HG02759 (cell line): ENCODE measurements around the gene C2orf66.

Experiments used
- ATAC-seq: cut with Tn5 transposase; IDR thresholded peaks from one replicate; pipeline ENCODE4 v1.9.1; 2021; ENCODE audit warnings: mild to moderate bottlenecking, moderate library complexity; ENCODE audit not compliant: unreplicated experiment

C2orf66 gene

DNA sequence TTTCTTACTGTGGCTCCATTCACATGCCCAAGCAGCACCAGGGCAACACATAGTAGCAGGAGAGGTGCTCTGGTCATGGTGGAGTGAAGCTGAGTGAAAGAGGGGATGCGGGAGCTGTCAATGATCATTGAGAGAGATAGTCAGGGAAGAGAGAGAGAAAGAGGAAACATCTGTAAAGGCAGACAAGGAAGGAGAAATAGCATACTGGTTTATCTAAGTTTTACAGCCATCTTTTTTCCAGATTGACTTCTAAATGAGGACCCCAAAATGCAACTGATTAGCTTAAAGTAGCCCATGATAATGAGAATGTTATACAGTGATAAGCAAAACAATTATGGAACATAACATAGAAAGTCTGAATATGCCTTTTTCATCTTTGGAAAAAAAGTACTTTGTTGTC is at the start of gene C2orf66:
TSS of gene C2orf66 (minus strand) at position 96 of the 400 bp plus-strand sequence. CDS start at position 77, 19 bp downstream.
- ATAC-seq: no peak

GRCh38 chr2:196854629-196855028 is 45.5 kb upstream of the C2orf66 start:
- no peak for ATAC-seq

DNA sequence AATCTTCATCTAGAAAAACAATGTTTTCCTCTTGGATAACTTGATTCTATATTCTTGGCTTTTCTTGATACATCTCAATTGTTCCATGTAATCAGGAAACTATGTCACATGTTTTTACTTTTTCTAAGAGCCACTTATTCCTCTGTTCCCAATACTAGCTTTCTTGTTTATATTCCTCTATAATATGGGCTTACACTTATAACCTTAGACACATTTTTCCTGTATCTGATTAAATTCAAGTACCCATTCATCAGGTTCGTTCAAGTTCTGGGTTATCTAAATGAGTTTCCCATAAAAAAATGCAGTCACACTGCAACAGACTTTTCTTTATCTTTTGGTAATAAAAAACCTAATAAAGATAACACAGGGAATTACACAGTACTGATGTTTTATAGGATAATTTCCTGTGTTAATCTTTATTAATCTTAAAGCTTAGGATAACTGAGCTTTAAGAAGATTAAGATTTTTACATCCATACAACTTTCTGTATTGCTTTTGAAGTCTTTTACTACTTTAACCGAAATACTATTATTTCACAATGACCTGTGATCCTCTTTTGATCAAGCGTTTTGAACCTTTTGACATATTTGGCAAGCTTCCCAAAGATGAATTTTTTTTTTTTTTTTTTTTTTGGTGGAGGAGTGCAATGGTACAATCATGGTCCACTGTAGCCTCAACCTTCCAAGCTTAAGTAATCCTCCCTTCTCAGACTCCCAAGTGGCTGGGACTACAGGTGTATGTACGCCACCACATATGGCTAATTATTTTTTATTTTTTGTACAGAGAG is 44.3 kb upstream of the C2orf66 start:
- no peak for ATAC-seq

DNA sequence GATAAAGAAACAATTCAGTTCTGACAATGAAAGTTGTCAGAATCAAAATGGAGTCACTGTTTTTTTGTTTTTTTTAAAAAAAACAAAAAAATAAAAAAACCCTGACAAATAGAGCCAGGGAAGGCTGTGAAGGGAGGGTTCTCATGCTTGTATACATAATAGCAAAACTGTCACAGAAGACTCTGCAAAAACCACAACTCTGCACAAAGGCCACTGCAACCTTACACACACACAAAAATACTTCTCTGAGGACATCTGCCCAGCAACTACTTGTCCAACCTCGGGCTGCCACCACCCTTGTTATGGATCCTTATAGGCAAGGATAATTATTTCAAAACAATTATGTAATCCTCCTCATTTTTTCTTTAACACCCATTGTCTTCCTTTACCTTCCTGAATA is 41.9 kb upstream of the C2orf66 start:
- no peak for ATAC-seq

DNA sequence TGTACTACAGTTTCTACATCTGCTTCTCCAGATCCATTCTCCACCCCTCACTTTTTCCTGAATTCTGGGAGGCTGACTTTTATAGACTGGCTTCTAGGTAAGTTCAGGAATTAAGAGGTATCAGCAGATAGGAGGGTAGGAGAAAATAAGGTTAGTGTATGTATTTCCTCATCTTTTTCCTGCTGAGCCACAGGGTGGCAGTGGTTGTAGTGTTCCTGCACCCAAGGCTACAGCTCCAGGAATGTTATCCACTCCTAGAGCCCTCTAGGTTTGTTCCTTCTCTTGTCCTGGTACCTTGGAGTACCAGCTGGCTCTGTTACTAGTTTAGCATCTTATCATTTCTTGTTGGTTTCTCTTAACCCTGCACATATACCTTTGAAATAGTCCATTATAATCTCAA is 40.7 kb upstream of the C2orf66 start:
- no peak for ATAC-seq

DNA sequence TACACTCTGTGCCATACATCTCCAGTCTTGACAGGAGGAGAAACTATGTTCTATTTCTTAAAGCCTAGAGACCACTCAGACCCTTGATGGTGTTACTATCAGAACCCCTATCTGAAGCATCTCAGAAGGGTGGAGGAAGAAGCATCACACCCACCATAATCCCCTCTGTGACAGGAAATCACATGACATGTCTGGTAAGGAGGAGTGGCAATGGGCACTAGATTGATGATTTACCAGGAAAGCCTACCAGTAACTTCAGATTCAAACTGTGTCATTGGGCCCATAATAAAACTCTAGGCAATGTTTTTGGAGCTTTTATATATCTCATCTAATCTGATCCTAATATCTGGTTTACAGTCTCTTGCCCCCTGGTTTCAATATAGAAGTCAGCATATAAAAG is 37.1 kb upstream of the C2orf66 start:
- no peak for ATAC-seq

DNA sequence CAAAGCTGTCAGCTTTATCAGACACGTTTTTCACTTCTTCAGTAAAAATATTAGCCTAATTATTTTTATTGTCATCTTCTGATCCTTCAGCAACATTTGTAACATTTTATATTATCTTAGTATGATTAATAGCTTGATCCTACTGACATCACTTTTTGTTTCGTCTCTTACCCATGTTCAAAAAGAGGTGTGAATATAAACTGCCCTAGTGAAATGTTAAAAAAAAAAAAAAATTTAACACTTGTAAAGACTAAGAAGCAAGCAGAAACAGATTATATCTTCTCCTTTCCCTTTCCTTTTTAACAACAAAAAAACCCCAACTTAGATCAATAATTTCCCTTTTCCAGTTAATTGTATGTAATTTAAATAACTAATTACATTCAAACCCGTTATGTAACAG is 36.2 kb upstream of the C2orf66 start:
- no peak for ATAC-seq

DNA sequence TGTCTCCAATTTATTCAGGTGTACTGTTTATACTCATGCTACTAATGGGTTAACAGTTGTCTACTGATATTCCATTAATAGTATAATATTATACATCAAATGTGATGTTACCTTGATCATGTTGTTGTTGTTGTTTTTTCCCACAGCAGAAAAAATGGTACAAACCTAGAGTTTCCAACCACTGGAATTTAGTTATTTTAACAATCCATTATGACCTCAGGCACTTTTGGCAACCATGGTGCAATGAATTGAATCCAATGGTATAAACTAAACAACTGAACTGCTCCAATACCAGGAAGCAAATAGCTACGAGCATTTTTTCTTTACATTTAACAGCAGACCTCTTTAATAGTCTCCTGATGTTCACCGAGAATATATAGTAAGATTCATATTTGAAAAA is 31.0 kb upstream of the C2orf66 start:
- no peak for ATAC-seq

GRCh38 chr2:196839574-196839973 is 30.4 kb upstream of the C2orf66 start:
- ATAC-seq: no peak

DNA sequence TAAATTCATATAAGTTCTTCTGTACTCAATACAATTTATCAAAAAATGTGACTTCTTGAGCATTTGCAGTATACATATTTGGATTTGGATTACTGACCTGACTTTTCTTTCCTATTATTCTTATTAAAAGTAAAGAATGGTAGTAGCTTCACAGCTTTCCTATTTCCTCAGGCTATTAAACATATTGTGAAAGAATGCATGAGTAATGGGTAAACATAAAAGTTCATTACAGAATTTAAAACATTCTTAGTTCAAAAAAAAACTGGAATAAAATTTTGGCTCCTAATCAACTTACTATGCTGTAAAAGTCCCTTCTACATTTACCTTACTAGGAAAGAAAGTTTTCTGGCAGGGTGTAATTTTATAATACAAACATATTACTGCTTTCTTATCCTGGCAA is 27.3 kb upstream of the C2orf66 start:
- no peak for ATAC-seq

GRCh38 chr2:196830701-196831100 is 21.5 kb upstream of the C2orf66 start:
- no peak for ATAC-seq

GRCh38 chr2:196827356-196827755 is 18.2 kb upstream of the C2orf66 start:
- ATAC-seq: no peak

GRCh38 chr2:196823750-196824522 is 14.8 kb upstream of the C2orf66 start:
- no peak for ATAC-seq

DNA sequence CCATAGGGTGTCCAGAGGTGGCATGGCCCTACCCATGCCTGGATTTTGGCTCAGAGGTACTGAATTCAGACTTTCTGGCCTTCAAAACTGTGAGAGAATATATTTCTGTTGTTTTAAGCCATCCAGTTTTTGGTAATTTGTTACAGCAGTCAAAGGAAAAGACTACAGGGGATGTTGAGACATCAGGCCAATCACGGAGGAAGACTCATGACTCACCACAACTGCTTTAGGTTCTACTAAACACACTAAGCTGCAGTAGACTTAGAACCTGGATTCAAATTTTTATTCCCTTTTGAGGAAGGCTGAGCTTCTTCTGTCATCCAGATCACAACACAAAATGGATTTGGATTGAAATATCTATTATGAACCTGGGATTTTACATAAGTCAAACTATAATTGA is 12.0 kb upstream of the C2orf66 start:
- no peak for ATAC-seq

DNA sequence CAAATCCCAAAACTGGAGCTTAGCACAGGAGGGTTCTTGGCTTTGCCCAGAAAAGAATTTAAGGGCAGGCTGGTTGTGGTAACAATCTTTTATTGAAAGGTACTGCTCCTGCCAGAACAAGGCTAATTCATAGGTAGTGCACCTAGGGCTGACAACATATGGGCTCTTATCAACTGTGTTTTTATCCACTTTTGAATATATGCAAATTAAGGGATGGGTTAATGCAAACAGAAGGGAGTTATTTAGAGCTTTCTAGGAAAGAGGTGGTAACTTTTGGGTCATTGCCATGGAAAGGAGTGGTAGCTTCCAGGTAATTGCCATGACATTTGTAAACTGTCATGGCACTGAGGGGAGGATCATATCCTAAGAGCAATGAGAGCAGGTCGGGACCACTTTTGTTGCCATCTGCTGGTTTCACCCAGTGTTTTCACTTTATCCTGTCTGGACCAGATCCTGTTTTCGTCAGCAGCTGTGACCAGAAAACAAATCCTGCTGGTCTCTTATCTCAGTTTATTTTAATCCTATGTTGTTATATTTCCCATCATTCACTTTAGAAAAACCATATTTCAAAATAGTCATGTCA is 981 bp downstream of the C2orf66 start:
- ATAC-seq: no peak

- no peak for ATAC-seq
Observed at GRCh38 chr2:196804381-196804780, 4.8 kb downstream of the C2orf66 start.

DNA sequence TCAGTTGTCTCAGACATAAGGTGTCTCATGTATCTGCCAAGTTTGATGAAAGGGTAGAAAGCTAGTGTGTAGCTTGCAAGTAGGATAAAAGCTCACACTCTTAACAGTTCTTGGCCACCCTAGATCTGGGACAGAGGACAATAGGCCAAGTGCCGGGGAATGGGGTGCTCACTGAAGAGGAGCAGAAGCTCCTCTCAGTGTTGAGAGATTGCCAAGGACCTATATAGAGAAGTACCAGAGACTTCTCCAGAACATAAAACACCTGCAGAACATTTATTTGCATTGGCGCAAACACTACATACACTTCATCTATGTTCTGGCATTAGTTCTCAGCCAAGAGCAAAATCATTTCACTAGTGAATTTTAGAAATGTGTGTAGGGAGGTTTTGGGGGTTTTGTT is 6.8 kb downstream of the C2orf66 start:
- no peak for ATAC-seq

- ATAC-seq: no peak
Observed at GRCh38 chr2:196801674-196802261, 7.4 kb downstream of the C2orf66 start.

GRCh38 chr2:196798980-196799379 is 10.2 kb downstream of the C2orf66 start:
- peak; percentile 1 for ATAC-seq

DNA sequence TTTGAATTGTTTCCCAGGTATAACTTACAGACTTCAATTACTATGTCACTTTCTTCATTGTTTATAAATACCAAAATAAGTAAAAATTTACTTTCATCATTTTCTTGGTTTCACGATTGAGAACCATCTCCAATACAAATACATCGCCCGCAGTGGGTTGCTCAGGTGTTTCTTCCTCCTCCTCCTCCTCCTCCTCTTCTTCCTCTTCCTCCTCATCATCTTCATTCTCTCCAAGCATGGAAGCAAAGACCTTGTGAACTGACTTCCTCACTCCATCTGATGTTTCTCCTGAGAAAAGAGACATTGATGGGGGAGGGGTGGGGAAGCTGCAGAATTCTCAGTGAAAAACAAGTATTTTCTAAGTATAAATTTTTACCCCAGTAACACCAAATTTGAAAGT is 16.3 kb downstream of the C2orf66 start:
- no peak for ATAC-seq

- no peak for ATAC-seq
Observed at GRCh38 chr2:196783431-196784094, 25.6 kb downstream of the C2orf66 start.
